Measurements from ENCODE around the gene FOXC1. TPM values are rescaled to one million over a fixed set of nuclear protein-coding genes. Genes with fewer than 3 reads are reported as not detected.
A peak's percentile ranks its signal among the peaks of the same experiment; 100 is the strongest.

FOXC1 gene
- total RNA-seq, 1 donor from 2014 or later = 2.9 TPM

DNA sequence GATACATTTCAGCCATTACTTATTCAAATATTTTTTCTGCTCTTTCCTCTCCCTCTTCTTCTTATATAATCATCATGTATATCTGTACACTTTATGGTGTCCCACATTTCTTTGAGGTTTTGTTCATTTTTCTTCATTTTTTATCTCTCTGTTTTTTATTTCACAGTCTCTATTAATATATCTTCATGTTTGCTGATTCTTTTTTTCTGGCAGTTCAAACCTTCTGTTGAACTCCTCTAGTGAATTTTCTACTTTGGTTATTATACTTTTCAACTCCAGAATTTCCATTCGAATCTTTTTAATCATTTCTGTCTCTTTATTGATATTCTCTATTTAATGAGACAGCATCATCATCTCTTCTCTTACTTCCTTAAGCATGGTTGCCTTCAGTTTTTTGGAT is 38.9 kb upstream of the FOXC1 start:
- Histone ChIP-seq H3K9ac (ENCODE audit: low read length) (no peak overlapping the region), H3K4me1 (ENCODE audit: insufficient read depth, low read length) (peaks cover 6% of the 10 kb centered on the region), H3K36me3 (ENCODE audit: insufficient read depth, low read length) (no peaks in the 10 kb centered on the region), H3K79me2 (ENCODE audit: insufficient read depth, low read length) (no peaks in the 10 kb centered on the region), H3K9me3 (ENCODE audit: insufficient read depth, low read depth, low read length) (no peaks in the 10 kb centered on the region), H3K4me2 (ENCODE audit: low read length) (no peak overlapping the region), H2AFZ (ENCODE audit: low read depth, low read length) (no peak overlapping the region), H3K27ac (ENCODE audit: low read depth, low read length) (no peak overlapping the region), H4K20me1 (ENCODE audit: insufficient read depth, low read length) (no peaks in the 10 kb centered on the region), H3K27me3 (ENCODE audit: insufficient read depth, low read length) (no peaks in the 10 kb centered on the region), H3K4me3 (ENCODE audit: insufficient read depth, low read depth, low read length) (no peak overlapping the region)
- Mint-ChIP-seq H3K4me1 (ENCODE audit: low read depth, unreplicated experiment) (peaks cover 19% of the 10 kb centered on the region), H3K36me3 (ENCODE audit: low read depth, unreplicated experiment) (no peaks in the 10 kb centered on the region), H3K27me3 (ENCODE audit: low read depth, unreplicated experiment) (no peaks in the 10 kb centered on the region), H3K4me3 (ENCODE audit: unreplicated experiment) (no peak overlapping the region), H3K9me3 (ENCODE audit: unreplicated experiment) (peaks cover 15% of the 10 kb centered on the region), H3K27ac (ENCODE audit: unreplicated experiment) (no peak overlapping the region)
- no peak for TF ChIP-seq EZH2 (IDR thresholded peaks at IDR 0.05; ENCODE audit: insufficient read depth, low read length)
- TF ChIP-seq, protein P1, sequence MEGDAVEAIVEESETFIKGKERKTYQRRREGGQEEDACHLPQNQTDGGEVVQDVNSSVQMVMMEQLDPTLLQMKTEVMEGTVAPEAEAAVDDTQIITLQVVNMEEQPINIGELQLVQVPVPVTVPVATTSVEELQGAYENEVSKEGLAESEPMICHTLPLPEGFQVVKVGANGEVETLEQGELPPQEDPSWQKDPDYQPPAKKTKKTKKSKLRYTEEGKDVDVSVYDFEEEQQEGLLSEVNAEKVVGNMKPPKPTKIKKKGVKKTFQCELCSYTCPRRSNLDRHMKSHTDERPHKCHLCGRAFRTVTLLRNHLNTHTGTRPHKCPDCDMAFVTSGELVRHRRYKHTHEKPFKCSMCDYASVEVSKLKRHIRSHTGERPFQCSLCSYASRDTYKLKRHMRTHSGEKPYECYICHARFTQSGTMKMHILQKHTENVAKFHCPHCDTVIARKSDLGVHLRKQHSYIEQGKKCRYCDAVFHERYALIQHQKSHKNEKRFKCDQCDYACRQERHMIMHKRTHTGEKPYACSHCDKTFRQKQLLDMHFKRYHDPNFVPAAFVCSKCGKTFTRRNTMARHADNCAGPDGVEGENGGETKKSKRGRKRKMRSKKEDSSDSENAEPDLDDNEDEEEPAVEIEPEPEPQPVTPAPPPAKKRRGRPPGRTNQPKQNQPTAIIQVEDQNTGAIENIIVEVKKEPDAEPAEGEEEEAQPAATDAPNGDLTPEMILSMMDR (IDR thresholded peaks at IDR 0.05; ENCODE audit: insufficient read depth, low read depth, low read length) = no peak
- FAIRE-seq = no peak
- DNase-seq (ENCODE audit: low read depth) = no peak

GRCh38 chr6:1572892-1573291 is 36.8 kb upstream of the FOXC1 start:
- no peaks in the 10 kb centered on the region for H3K36me3 ChIP-seq (ENCODE audit: insufficient read depth, low read length)
- H3K27ac ChIP-seq (ENCODE audit: low read depth, low read length) = no peak overlapping the region
- H3K27me3 ChIP-seq (ENCODE audit: insufficient read depth, low read length) = no peaks in the 10 kb centered on the region
- no peaks in the 10 kb centered on the region for H3K79me2 ChIP-seq (ENCODE audit: insufficient read depth, low read length)
- peaks cover 15% of the 10 kb centered on the region for H3K9me3 Mint-ChIP-seq (ENCODE audit: unreplicated experiment)
- TF ChIP-seq, protein P1 (IDR thresholded peaks at IDR 0.05; ENCODE audit: insufficient read depth, low read depth, low read length) = no peak
- TF ChIP-seq EZH2 (IDR thresholded peaks at IDR 0.05; ENCODE audit: insufficient read depth, low read length) = no peak
- no peak overlapping the region for H3K4me3 Mint-ChIP-seq (ENCODE audit: unreplicated experiment)
- H3K4me1 Mint-ChIP-seq (ENCODE audit: low read depth, unreplicated experiment) = peaks cover 22% of the 10 kb centered on the region
- peaks cover 4% of the 10 kb centered on the region for H3K27me3 Mint-ChIP-seq (ENCODE audit: low read depth, unreplicated experiment)
- H3K4me3 ChIP-seq (ENCODE audit: insufficient read depth, low read depth, low read length) = no peak overlapping the region
- no peaks in the 10 kb centered on the region for H3K36me3 Mint-ChIP-seq (ENCODE audit: low read depth, unreplicated experiment)
- no peak overlapping the region for H3K4me2 ChIP-seq (ENCODE audit: low read length)
- FAIRE-seq (no peak), DNase-seq (ENCODE audit: low read depth) (no peak)
- H3K9me3 ChIP-seq (ENCODE audit: insufficient read depth, low read depth, low read length) = no peaks in the 10 kb centered on the region
- H3K4me1 ChIP-seq (ENCODE audit: insufficient read depth, low read length) = peaks cover 6% of the 10 kb centered on the region
- H3K27ac Mint-ChIP-seq (ENCODE audit: unreplicated experiment) = no peak overlapping the region
- H4K20me1 ChIP-seq (ENCODE audit: insufficient read depth, low read length) = no peaks in the 10 kb centered on the region
- H3K9ac ChIP-seq (ENCODE audit: low read length) = no peak overlapping the region
- H2AFZ ChIP-seq (ENCODE audit: low read depth, low read length) = no peak overlapping the region

DNA sequence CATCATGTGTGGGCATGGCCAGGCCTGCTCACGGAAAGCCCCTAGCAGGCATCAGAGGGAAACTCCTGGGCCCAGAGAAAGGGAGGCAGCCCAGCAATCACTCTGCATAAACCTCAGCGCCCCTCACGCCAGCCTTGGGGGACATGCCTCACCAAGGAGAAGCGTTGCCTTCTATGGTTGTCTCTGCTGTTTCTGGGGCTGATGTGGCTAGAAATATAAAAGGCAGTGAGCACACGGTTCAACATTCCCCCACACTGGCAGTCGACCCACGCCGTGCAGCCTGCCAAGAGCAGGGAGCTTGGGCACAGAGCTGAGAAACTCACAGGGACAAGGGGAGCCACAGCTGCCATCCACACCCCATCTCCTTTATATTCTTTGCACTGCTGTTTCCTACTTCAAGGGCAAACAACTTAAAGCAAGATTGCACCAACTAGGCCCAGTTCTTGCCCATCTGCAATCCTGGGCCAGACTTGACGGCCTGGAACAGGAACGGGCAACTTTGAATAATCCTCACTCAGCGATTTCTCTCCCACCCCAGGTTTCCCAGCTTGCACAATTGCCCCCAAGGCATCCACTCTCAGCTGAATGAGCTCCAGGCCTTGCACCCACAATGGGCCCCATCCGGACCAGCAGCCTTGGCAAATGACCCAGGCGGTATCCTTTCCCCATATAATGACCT is 35.5 kb upstream of the FOXC1 start:
- no peak for DNase-seq (ENCODE audit: low read depth)
- no peaks in the 10 kb centered on the region for H3K36me3 ChIP-seq (ENCODE audit: insufficient read depth, low read length)
- no peak for TF ChIP-seq EZH2 (IDR thresholded peaks at IDR 0.05; ENCODE audit: insufficient read depth, low read length)
- TF ChIP-seq, protein P1 (IDR thresholded peaks at IDR 0.05; ENCODE audit: insufficient read depth, low read depth, low read length) = no peak
- H3K9me3 ChIP-seq (ENCODE audit: insufficient read depth, low read depth, low read length) = no peaks in the 10 kb centered on the region
- H3K27ac Mint-ChIP-seq (ENCODE audit: unreplicated experiment) = peak overlapping the region; percentile 83
- no peaks in the 10 kb centered on the region for H4K20me1 ChIP-seq (ENCODE audit: insufficient read depth, low read length)
- peaks cover 15% of the 10 kb centered on the region for H3K9me3 Mint-ChIP-seq (ENCODE audit: unreplicated experiment)
- no peaks in the 10 kb centered on the region for H3K36me3 Mint-ChIP-seq (ENCODE audit: low read depth, unreplicated experiment)
- no peak overlapping the region for H3K4me3 ChIP-seq (ENCODE audit: insufficient read depth, low read depth, low read length)
- no peak overlapping the region for H2AFZ ChIP-seq (ENCODE audit: low read depth, low read length)
- H3K9ac ChIP-seq (ENCODE audit: low read length) = no peak overlapping the region
- peaks cover 6% of the 10 kb centered on the region for H3K4me1 ChIP-seq (ENCODE audit: insufficient read depth, low read length)
- no peaks in the 10 kb centered on the region for H3K27me3 ChIP-seq (ENCODE audit: insufficient read depth, low read length)
- H3K4me3 Mint-ChIP-seq (ENCODE audit: unreplicated experiment) = peak overlapping the region; percentile 20
- no peak overlapping the region for H3K4me2 ChIP-seq (ENCODE audit: low read length)
- peaks cover 8% of the 10 kb centered on the region for H3K27me3 Mint-ChIP-seq (ENCODE audit: low read depth, unreplicated experiment)
- no peaks in the 10 kb centered on the region for H3K79me2 ChIP-seq (ENCODE audit: insufficient read depth, low read length)
- no peak for FAIRE-seq
- no peak overlapping the region for H3K27ac ChIP-seq (ENCODE audit: low read depth, low read length)
- H3K4me1 Mint-ChIP-seq (ENCODE audit: low read depth, unreplicated experiment) = peaks cover 30% of the 10 kb centered on the region
